ENCODE results near the gene MEAK7. TPM values are rescaled to one million over a fixed set of nuclear protein-coding genes. Genes with fewer than 3 reads are reported as not detected.
A peak's percentile ranks its signal among the peaks of the same experiment; 100 is the strongest.

The MEAK7 gene
- total RNA-seq, 1 experiment from 2014 or later: 21.5 TPM

- DNase-seq: no peak
- no peak overlapping the region for H3K27ac ChIP-seq (ENCODE audit: insufficient read length, low read depth, low read length)
- H3K9me3 ChIP-seq (ENCODE audit: control insufficient read depth, low read depth, low read length): no peaks in the 10 kb centered on the region
- H3K23ac ChIP-seq (ENCODE audit: insufficient read length, low read depth, low read length): no peak overlapping the region
- TF ChIP-seq CTCF (conservative IDR thresholded peaks at IDR 0.05): no peak
- no peaks in the 10 kb centered on the region; the same call in 1 of the 2 replicates for H3K4me1 ChIP-seq (ENCODE audit: insufficient read depth, low read length)
- no peak overlapping the region for H2BK15ac ChIP-seq (ENCODE audit: low read depth, low read length)
- no peak overlapping the region for H3K4me2 ChIP-seq (ENCODE audit: insufficient read depth, insufficient read length, low read length)
- H3K23me2 ChIP-seq (ENCODE audit: insufficient read length, low read depth, low read length, poor library complexity, severe bottlenecking): no peaks in the 10 kb centered on the region
- no peaks in the 10 kb centered on the region for H3K36me3 Mint-ChIP-seq (ENCODE audit: insufficient read depth in 1 of 3, low read depth in 3 of 3)
- H3K9ac ChIP-seq (ENCODE audit: extremely low read depth, insufficient read length, low read length): no peak overlapping the region
- H2BK20ac ChIP-seq (ENCODE audit: low read depth, low read length, poor library complexity, severe bottlenecking): no peak overlapping the region
- H2AFZ ChIP-seq (ENCODE audit: low read length): no peak overlapping the region
- no peak overlapping the region for H4K91ac ChIP-seq (ENCODE audit: insufficient read length, low read depth, low read length)
- H2BK5ac ChIP-seq (ENCODE audit: insufficient read length, low read length): no peak overlapping the region
- no peaks in the 10 kb centered on the region for H4K20me1 ChIP-seq (ENCODE audit: control insufficient read depth, insufficient read depth, insufficient read length)
- H4K8ac ChIP-seq (replicated peaks; ENCODE audit: insufficient read length, low read depth, low read length): no peak overlapping the region
- H3K14ac ChIP-seq (ENCODE audit: insufficient read depth, low read length): no peak overlapping the region
- H3K4me1 Mint-ChIP-seq: peaks cover 19 to 41% of the 10 kb centered on the region in 2 experiments
- H3K56ac ChIP-seq (ENCODE audit: insufficient read length, low read depth, low read length): no peak overlapping the region
- no peaks in the 10 kb centered on the region for H3K79me2 ChIP-seq (ENCODE audit: insufficient read depth, low read length)
- H3K27me3 Mint-ChIP-seq (ENCODE audit: low read depth): no peaks in the 10 kb centered on the region; the same call in 1 of the 2 replicates
- no peak overlapping the region for H3K4ac ChIP-seq (ENCODE audit: low read depth, low read length)
- H3K79me1 ChIP-seq (ENCODE audit: insufficient read depth, low read depth, low read length, poor library complexity, severe bottlenecking): no peaks in the 10 kb centered on the region
- H3K9me3 Mint-ChIP-seq: no peaks in the 10 kb centered on the region
- H2AK5ac ChIP-seq (ENCODE audit: insufficient read length, low read length): no peak overlapping the region
- WGBS (ENCODE audit: extremely low coverage, insufficient read length, low lambda C conversion rate): no CpG with 5 or more reads among the region's 25 CpGs
- no peak overlapping the region for H3T11ph ChIP-seq (ENCODE audit: low read length)
- H2BK120ac ChIP-seq (ENCODE audit: low read depth, low read length, poor library complexity, severe bottlenecking): no peak overlapping the region
- no peak overlapping the region for H4K5ac ChIP-seq (ENCODE audit: insufficient read length, low read depth, low read length)
- no peak overlapping the region for H2BK12ac ChIP-seq (ENCODE audit: insufficient read length, low read depth, low read length)
- H3K18ac ChIP-seq (ENCODE audit: insufficient read length, low read depth, low read length): no peak overlapping the region
- H3K27me3 ChIP-seq (ENCODE audit: insufficient read depth, low read length): no peaks in the 10 kb centered on the region
- H3K27ac Mint-ChIP-seq: peak overlapping the region; percentile 28 to 45 (median 33); a peak in 3 of 7 replicates
- H3K4me3 Mint-ChIP-seq: no peak overlapping the region; a peak in 1 of 5 replicates
Measured at GRCh38 chr16:84548971-84549844, 44.7 kb upstream of the MEAK7 start.
